ENCODE results near the gene VPREB3.

DNA sequence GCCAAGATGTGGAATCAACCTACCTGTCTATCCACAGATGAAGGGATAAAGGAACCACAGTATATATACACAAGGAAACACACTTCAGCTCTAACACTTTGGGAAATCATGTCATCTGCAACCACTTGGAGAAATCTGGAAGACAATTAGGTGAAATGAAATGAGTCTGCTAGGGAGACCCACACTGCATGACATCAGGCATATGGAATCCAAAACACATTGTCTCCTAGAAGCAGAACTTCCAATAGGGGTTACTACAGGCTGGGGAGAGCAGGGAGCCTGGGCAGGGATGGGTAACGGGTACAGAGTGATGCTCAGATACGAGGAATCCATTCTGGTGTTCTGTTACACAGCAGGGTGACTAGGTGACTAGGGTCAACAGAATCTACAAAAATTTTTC, 45.1 kb downstream of the VPREB3 start:
- TF ChIP-seq, protein P1, sequence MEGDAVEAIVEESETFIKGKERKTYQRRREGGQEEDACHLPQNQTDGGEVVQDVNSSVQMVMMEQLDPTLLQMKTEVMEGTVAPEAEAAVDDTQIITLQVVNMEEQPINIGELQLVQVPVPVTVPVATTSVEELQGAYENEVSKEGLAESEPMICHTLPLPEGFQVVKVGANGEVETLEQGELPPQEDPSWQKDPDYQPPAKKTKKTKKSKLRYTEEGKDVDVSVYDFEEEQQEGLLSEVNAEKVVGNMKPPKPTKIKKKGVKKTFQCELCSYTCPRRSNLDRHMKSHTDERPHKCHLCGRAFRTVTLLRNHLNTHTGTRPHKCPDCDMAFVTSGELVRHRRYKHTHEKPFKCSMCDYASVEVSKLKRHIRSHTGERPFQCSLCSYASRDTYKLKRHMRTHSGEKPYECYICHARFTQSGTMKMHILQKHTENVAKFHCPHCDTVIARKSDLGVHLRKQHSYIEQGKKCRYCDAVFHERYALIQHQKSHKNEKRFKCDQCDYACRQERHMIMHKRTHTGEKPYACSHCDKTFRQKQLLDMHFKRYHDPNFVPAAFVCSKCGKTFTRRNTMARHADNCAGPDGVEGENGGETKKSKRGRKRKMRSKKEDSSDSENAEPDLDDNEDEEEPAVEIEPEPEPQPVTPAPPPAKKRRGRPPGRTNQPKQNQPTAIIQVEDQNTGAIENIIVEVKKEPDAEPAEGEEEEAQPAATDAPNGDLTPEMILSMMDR (IDR thresholded peaks at IDR 0.05), result no peak
- TF ChIP-seq EZH2 (IDR thresholded peaks at IDR 0.05; ENCODE audit: borderline replicate concordance, insufficient read depth, low read depth, low read length, poor library complexity, severe bottlenecking), result no peak

Measured in B cell (primary cell).